T follicular helper cell (primary cell): ENCODE data around the gene MAGOHB.
"Not testable (repeated sequence)": the region's sequence is repeated elsewhere in the genome, so short reads cannot be mapped to it uniquely, and the experiment has no call there.

ENCODE experiments used
- DNase-seq: peaks from one replicate; pipeline ENCODE4 v3.0.0-alpha.2; 2020; ENCODE audit warnings: low read depth
- total RNA-seq, 2 experiments: gene quantifications; one replicate each; lab custom pipeline; 2026; lab: John Stamatoyannopoulos, UW

Gene MAGOHB
- 16.0 to 39.7 reads per million in 2 experiments for total RNA-seq

DNA sequence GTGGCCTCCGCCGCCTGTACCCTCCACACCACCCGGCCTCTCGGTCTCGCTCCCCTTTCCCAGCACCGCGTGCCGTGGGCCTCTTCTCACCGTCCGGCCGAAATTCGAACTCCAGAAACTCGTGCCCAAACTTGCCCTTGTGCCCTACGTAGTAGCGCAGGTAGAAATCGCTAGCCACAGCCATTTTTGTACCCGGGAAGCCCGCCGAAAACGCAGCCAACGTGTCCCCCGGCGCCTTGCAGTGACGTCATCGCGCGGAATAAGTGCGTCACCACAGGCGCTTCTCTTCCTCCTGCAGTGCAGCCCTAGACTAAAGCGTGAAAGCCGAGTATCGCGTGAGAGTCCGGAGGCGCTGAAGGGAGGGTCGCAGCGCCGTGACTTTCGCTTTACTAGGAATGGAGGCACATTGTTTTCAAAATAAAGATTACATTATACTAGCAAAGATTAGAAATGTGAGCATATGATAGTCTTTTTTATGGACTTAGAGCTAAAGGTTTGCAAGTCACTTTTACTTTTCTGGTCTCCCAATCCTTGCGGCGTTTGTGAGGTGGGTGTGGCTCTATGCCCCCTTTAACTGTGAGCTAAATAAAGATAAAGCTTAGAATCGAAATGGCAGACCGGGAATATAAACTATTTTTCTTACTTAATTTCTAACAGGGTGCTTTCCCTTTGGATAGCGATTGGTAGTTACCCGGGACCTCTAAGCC lies at the start of gene MAGOHB:
Gene MAGOHB, minus strand, starts transcription at position 261 of the 707 bp plus-strand sequence. Its CDS starts 77 bp downstream, at position 184.
- peak; percentile 98 for DNase-seq

DNA sequence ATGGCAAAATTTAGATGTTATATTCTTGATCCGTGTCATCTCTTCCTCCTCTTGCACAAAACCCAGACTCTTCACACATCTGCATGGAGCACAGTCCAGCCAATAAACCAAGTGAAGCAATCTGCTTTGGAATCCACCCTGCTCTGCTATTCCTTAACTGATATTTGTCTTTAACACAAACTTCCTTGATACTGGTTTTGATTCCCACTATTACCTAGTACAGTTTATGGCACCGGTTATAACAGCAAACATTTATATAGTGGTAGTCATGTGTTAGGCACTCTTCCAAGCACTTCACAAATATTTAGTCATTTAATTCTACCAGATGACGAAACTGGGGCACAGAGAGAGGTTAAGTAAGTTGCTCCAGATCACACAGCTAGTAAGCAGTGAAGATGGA lies 47.9 kb upstream of the MAGOHB start:
- no peak for DNase-seq

DNA sequence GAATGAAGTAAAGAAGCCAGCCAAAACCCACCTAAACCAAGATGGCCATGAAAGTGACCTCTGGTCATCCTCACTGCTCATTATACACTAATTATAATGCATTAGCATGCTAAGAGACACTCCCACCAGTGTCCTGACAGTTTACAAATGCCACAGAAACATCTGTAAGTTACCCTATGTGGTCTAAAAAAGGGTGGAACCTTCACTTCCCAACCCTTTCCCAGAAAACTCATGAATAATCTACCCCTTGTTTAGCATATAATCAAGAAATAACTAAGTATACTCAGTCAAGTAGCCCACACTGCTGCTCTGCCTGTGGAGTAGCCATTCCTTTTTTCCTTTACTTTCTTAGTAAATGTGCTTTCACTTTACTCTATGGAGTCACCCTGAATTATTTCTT lies 40.6 kb upstream of the MAGOHB start:
- no peak for DNase-seq

DNA sequence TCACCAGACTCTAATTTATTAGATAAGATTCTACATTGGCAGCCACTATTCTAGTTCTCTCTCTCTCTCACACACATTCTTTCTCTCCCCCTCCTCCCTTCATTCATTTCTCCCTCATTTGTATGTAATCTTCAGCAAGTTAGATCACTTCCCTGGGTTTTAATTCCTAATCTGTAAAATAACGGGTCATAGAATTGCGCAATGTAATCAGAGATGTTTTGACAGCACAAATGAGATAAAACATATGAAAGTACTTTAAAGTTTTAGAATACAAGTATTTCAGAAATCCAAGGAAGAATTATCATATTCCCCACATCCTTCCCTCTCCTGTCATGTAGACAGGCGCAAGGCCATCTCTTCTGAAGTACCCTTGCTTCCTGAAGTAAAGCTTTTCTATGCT lies 38.8 kb upstream of the MAGOHB start:
- DNase-seq: no peak

DNA sequence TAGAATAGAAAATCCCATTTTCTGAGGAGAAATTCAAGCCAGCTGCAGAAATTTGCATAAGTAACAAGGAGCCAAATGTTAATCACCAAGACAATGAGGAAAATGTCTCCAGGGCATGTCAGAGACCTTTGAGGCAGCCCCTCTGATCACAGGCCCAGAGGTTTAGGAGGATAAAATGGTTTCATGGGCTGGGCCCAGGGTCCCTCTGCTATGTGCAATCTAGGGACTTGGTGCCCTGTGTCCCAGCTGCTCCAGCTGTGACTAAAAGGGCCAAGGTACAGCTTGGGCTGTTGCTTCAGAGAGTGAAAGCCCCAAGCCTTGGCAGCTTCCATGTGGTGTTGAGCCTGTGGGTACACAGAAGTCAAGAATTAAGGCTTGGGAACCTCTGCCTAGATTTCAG lies 33.2 kb upstream of the MAGOHB start:
- DNase-seq: not testable (repeated sequence)

DNA sequence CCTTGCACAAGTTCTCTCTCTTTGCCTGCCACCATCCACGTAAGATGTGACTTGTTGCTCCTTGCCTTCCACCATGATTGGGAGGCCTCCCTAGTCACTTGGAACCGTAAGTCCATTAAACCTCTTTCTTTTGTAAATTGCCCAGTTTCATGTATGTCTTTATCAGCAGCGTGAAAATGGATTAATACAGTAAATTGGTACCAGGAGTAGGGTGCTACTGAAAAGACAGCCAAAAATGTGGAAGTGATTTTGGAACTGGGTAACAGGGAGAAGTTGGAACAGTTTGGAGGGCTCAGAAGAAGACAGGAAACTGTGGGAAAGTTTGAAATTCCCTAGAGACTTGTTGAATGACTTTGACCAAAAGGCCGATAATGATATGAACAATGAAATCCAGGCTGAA lies 32.5 kb upstream of the MAGOHB start:
- DNase-seq: no peak

DNA sequence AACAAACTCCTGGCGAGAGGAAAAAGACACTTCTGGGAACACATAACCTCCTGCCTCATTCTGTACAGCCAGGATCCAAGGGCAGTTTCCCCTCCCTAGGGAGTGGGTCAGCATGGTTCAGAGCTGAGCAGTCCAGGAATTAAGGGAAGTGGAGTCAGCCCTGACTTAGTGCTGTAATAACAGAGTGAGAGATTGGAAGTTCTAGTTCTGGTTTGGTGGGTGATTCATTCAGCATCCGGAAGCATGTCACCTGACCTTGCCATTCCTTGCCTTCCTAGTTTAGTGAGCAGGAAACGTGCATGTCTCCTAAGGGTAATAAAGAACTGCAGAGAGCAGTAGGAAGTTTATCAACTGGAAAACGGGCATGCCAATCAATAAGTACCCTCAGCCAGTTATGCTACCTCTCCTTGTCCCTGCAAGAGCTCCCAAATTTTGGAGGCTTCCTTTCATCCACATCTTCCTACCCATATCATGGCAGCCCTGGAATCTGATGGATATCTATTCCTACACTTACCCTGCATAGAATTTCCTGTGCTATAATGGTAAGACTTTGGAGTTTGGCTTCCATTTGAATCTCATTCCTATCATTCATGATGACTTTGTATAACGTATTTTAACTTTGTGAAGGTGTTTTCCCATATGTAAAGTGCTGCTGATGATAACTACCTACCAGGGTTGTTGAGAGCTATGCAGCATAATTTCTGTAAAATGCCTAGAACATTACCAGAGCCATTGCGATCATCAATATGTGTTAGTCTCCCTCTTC lies 28.5 kb upstream of the MAGOHB start:
- DNase-seq: no peak

DNA sequence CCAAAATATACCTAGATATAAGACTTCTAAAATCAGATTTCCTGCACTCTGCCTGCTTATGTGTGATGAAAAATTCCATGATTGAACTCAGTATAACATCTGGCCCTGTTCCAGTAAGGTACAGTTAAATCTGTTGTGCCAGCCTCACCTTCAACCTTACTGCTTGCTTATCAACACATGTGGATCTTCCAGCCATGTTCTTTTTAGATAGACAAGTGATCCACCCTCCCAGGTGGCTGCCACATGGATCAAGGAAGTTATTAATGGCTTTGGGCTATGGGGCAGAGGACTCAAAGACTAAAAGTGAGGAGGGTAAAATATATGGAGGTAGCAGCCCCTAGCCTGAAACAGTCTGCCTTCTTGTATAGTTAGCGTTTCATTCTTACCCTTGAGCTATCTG lies 25.3 kb upstream of the MAGOHB start:
- DNase-seq: no peak

DNA sequence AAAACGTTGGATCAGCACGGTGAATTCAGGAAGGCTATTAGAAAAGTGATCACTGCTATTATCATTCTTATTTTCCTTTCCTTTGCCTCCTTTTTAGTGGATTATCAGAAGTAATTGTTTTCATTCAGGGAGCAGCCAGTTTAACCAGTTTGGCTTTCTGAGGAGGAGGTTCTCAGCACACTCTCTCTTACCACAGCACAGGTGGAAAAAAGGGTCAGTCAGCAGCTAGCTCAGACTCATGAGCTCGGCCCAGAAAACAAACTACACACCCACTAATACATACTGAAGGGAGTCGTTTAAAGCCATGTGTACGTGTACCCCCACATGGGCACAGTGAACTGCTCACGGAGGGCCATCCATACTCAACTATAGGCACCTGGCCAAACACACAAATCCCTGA lies 23.2 kb upstream of the MAGOHB start:
- DNase-seq: no peak

DNA sequence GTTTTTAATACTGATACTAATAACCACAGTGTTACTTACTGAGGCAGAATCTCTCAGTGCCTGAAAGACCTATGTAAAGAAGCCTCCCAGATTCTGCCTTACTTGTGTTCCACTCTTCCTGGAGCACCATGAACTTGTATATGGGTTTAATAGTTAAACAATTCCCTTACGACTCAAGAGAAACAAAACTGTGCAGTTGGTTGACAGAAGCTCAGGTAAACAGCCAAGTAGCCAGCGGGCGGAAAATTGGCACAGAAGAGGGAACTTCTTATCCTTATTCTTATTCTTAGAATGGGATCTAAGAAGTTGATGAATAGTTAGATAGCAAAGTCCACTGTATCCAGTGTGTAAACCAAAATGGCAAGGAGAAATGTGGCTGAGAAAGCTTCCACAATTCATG lies 22.7 kb upstream of the MAGOHB start:
- DNase-seq: no peak

DNA sequence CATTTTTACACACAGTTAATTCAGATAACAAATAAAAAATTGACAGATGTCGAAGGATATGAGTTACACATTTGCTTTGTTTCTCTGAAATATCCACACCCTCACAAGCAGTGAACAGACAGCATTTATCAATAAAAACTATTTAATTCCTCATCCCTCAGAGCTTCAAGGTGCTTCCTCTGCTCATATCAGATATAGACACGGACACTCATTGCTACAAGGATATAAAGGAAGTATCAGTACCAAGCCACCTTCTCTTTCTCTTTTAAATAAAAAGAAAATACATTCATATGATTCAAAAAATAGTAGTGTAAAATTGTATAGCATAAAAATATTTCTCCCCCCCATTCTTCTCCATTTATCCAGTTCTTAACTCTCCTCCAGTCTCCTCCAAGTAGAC lies 21.9 kb upstream of the MAGOHB start:
- DNase-seq: no peak

DNA sequence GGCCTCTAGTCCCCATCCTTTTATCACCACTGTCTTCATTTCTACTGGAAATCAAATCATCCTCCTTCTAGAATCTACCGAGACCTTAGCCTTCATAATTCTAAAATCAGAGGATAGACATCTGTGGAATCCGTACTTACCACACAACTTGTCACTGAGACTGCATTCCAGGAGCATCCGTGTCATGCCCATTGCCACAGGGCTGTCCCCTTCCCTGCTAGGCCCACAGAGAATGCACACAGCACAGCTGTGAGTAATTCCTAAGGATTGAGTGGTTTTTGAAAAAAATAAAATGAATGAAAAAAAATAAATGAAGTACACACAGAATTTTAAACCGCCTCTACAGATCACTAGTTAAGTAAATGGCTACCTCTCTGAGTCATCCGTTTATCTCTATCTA lies 21.0 kb upstream of the MAGOHB start:
- DNase-seq: no peak

DNA sequence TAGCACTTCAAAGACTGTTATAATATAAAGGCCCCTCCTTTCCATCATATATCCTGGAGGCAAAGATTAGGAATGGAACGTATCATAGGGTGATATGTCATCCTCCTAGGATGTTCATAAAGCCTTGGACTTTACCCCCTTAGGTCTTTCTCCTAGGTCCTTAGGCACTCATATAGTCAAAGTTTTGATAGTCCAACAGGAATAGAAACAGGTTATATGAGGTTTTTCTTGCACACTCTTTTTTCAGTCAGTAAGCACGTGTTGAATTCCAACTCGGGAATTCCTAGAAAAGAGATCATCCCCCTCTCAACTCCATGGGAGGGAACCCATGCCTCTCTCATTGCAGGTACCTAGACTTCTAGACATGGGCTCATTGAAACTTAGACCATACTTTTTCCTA lies 20.1 kb upstream of the MAGOHB start:
- DNase-seq: no peak

DNA sequence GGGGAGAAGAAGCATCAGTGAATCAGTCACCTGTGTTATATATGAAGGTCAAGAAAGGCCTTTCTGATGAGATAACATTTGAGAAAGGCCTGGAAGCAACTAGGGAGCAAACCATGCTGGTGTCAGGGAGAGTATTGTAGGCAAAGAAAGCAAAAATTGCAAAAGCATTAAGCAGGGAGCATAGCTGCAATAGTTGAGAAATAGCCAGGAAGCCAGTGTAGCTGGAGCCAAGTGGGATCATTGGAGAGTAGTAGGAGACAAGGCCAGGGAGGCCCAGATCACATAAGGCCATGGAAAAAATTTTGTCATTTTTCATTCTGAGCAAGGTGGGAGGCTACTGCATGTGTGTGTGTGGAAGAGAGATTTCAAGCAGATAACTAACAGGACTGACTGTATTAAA lies 18.8 kb upstream of the MAGOHB start:
- no peak for DNase-seq

DNA sequence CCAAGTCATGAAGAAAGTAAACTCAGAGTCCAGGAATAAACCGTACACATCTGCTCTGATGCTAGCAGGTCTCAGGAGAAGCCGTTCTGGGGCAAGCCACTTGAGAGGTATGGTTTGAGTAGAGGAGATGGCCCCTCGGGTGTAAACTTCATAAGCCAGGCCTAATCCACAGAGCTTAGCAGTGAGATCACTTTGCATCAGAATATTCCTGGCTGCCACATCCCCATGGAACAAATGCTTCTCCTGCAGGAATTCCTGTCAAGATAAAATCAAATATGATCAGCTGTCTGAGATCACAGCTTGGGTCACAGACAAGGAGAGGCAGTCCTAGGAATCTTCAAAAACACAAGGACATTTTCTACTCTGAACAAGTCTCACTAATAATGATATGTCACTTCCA lies 11.2 kb upstream of the MAGOHB start:
- DNase-seq: no peak

DNA sequence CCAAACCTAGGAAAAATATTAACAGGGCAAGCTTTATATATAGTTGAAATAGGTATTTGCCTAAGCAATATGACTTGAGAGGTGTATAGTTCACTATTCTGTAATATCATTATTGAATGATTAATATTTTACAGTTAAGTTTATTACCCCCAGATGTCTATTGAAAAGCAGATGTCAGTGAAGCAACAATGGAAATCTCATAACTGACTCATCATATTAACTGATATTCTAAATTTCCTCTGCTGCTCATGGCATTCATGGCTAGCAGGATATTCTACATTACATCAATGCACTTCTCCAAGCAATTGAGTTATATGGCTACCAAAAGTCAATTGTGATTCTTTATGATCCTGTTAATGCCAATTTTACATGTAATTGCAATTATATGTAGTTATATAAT lies 9.7 kb upstream of the MAGOHB start:
- no peak for DNase-seq

DNA sequence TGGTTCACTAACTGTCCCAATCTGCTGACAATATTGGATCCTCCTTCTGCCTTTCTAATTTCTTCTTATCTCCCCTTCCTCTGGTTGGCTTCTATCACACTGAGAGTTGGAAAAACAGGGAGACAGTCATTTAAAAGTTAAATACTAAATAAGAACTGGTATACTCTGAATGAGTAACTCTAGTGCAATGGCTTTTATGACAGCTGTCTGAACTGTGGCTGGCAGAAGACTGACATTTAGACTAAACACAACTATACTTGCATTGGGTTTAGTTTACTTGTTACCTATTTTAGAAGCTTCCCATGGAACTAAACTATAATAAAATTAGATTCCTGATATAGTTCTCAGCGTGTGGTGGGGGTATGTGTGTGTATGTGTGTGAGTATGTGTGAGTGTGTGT lies 7.9 kb upstream of the MAGOHB start:
- DNase-seq: no peak

DNA sequence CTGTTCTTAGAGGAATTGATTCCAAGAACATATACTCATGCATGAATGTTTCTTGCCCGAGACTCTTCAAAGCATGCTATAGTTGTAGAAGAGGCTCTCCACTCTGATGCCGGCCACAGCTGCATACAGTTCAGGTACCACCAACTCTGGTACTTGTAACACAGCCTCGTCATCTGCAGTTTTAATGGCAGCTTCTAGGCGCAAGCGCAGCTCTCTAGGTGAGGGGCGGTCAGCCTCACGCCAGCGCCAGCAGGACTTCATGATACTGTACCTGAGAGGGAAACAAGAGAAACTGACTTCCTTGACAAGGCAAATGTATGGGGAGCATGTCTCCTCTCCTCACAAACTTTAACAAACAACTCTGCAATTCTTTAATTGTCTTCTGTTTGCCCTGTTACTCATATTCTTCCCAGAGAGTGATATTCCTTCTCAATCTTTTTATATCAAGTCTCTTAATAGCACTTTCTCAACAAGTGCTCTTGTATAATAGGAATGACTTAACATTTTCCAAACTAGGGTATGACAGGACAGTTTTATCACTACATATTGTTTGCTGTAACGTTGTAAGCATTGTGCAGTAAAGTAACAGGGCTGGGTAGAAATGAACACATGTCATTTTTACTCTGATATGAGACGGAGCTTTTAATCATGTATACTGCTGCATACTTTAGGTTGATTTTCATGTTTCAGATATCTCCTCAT lies 6.8 kb upstream of the MAGOHB start:
- no peak for DNase-seq

DNA sequence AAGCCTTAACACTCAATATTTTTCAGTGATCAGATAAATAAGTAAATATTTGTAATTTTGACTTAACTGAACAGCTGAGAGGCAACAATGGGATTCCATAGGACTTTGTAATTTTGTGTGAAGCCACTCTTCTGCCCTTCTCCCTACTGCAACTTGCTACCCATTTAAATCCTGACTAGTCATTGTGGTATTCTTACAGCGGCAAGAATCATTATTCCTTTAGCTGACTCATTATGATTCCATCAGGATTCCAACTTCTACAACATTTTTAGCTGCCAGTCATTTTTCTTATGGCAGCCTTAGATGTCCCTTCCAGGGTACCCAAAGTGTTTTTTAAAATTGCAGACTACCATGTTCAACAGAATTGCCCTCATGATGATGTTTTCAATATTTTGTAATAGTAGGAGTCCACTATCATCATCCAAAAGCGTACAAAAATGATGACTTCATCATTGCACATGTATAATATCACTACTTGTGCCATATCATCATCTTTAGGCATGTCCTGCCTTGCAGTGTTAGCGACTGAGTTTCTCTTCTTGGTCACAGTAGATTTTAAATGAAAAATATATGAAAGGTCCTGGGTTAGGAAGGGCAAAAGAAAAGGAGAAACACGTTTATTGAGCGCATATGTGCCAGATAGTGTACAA lies 5.1 kb upstream of the MAGOHB start:
- DNase-seq: no peak

DNA sequence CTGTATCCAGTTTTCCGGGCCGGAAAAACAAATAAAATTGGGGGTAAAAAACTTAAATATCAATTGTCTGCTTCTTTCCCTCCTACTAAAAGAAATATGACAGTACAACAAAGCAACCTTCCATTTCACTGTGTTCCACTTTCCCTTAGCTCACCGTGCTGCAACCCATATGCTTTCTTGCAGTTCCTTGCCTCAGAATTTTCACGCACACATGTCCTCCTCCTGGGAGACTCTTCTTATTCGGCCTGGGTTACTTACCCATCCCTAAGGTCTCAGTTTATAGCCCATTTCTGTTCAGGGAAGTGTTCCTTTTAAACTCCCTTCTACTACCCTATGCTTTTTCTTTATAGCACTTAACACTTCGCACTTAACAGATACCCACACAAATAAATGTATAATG lies 4.5 kb upstream of the MAGOHB start:
- no peak for DNase-seq

DNA sequence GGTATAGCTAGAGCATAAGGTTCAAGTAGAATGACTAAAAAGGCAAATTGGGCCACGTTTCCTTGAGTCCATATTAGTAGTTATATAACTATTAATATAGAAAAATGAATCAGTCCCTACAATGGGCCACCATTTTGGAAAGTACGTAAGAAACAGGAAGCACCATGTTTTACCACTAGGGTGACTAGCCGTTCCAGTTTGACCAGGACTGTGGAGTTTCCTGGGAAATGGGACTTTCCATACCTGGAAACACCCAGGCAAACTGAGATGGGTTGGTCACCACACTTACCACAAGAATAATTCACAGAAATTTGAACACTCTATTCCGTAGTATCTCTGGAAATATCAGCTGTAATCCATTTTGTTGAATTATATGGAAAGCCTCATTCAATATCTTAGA lies 2.1 kb upstream of the MAGOHB start:
- no peak for DNase-seq

DNA sequence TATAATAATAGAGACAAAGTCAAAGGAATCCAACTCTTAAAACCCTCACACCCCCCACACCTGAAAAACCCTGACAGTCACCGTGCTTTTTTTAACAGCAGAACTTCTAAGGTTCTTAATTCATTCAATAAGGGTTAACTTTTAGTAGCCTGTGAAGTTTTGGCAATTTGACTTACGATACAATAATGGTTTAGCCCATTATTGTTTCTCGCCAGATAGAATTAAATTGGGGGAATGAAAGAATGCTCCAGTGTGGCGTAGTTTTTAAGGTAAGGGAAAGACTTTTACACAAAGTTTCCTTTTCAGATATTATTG lies 604 bp upstream of the MAGOHB start:
- no peak for DNase-seq

DNA sequence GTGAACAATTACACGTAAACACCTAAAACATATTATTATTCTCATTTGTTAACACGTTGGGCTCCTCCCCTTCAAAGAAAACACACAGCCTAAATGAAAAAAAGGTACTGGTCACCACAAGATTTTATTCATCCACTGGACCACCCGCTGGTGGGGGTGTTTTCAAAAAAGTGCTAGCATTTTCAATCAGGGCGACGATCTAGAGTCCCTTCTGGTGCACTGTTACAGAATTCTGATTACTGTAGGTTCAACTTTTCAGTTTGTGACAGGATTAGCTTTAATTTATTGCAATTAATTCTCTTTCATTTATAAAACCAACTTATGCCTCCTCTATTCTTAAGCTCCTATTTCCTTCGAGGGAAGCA lies 443 bp downstream of the MAGOHB start:
- DNase-seq: no peak
